CD14-positive monocyte (primary cell): ENCODE data around the gene SSBP4. TPM values are rescaled to one million over a fixed set of nuclear protein-coding genes. Genes with fewer than 3 reads are reported as not detected.

Experiments
- DNase-seq, 3 donors: peaks; one replicate each; pipeline ENCODE4 v3.0.0-alpha.2; 2011 to 2022
- H2AFZ ChIP-seq: 2 replicates; pipeline ENCODE4 v1.6.0; 2012; ENCODE audit warnings: mild to moderate bottlenecking, low read depth, low read length, inconsistent platforms; ENCODE audit not compliant: insufficient read depth, poor library complexity, severe bottlenecking
- H3K27ac ChIP-seq, 2 donors: 1 replicate in 1 of 2; 2 replicates in 1 of 2; pipeline ENCODE4 v1.5.1; 2012 to 2013; ENCODE audit warnings: low read length in 2 of 2, control low read depth in 1 of 2, inconsistent platforms in 1 of 2, low read depth in 1 of 2, mild to moderate bottlenecking in 1 of 2
- H3K27me3 ChIP-seq, 2 donors: one replicate each; pipeline versions ENCODE4 v1.6.0 to v1.6.1; 2011 to 2013; ENCODE audit warnings: low read length in 2 of 2; ENCODE audit not compliant: control insufficient read depth in 2 of 2, insufficient read depth in 2 of 2
- H3K36me3 ChIP-seq, 2 donors: replicated peaks in 1 of 2; 1 replicate in 1 of 2; 2 replicates in 1 of 2; pipeline versions ENCODE4 v1.5.1 to v1.6.1; 2012 to 2013; ENCODE audit warnings: low read length in 2 of 2, control low read depth in 1 of 2, inconsistent platforms in 1 of 2, mild to moderate bottlenecking in 1 of 2; ENCODE audit not compliant: insufficient read depth in 2 of 2, control insufficient read depth in 1 of 2
- H3K4me1 ChIP-seq, 2 donors: 1 replicate in 1 of 2; 2 replicates in 1 of 2; pipeline versions ENCODE4 v1.5.1 to v1.6.1; 2012 to 2013; ENCODE audit warnings: low read length in 2 of 2, control low read depth in 1 of 2, inconsistent platforms in 1 of 2, mild to moderate bottlenecking in 1 of 2, moderate library complexity in 1 of 2; ENCODE audit not compliant: insufficient read depth in 2 of 2, control insufficient read depth in 1 of 2
- H3K4me2 ChIP-seq: replicated peaks from 2 replicates; pipeline ENCODE3; 2012; ENCODE audit warnings: low read length, moderate library complexity, mild to moderate bottlenecking; ENCODE audit not compliant: poor library complexity, severe bottlenecking; ENCODE audit errors: extremely low read depth
- H3K4me3 ChIP-seq, 3 experiments: fragments of 200-600 bp in 1 of 3; sonication (generic) in 1 of 3; replicated peaks in 1 of 3; 1 replicate in 2 of 3; 2 replicates in 1 of 3; pipeline ENCODE4 v1.5.1; 2011 to 2013; ENCODE audit warnings: low read length in 3 of 3, mild to moderate bottlenecking in 3 of 3, control low read depth in 2 of 3, low read depth in 2 of 3, inconsistent platforms in 1 of 3, moderate library complexity in 1 of 3
- H3K79me2 ChIP-seq: 2 replicates; pipeline ENCODE4 v1.6.0; 2012; ENCODE audit warnings: mild to moderate bottlenecking, control low read depth, inconsistent platforms, low read length, moderate library complexity; ENCODE audit not compliant: insufficient read depth
- H3K9ac ChIP-seq: 2 replicates; pipeline ENCODE4 v1.6.0; 2017; ENCODE audit warnings: low read length, mild to moderate bottlenecking; ENCODE audit not compliant: insufficient read depth, poor library complexity, severe bottlenecking
- H3K9me3 ChIP-seq, 2 donors: replicated peaks in 1 of 2; 1 replicate in 1 of 2; 2 replicates in 1 of 2; pipeline versions ENCODE4 v1.5.1 to v1.6.1; 2012 to 2013; ENCODE audit warnings: low read length in 2 of 2, control low read depth in 1 of 2; ENCODE audit not compliant: control insufficient read depth in 1 of 2, insufficient read depth in 1 of 2
- H4K20me1 ChIP-seq: 2 replicates; pipeline ENCODE4 v1.6.0; 2012; ENCODE audit warnings: mild to moderate bottlenecking, low read length, control low read depth, moderate library complexity; ENCODE audit not compliant: insufficient read depth
- H3K27ac Mint-ChIP-seq, 7 donors: one replicate each; pipeline ENCODE4 v1.8.0; 2020; ENCODE audit warnings: mild to moderate bottlenecking in 7 of 7, mixed read lengths in 7 of 7, moderate library complexity in 6 of 7, inconsistent platforms in 2 of 7
- H3K27me3 Mint-ChIP-seq, 3 donors: one replicate each; pipeline ENCODE4 v1.8.0; 2021 to 2022; ENCODE audit warnings: low read depth in 3 of 3, mild to moderate bottlenecking in 3 of 3, mixed read lengths in 3 of 3, moderate library complexity in 3 of 3, inconsistent platforms in 1 of 3
- H3K36me3 Mint-ChIP-seq, 2 donors: one replicate each; pipeline ENCODE4 v1.8.0; 2020; ENCODE audit warnings: mixed read lengths in 2 of 2, inconsistent platforms in 1 of 2, mild to moderate bottlenecking in 1 of 2
- H3K4me1 Mint-ChIP-seq: one replicate; pipeline ENCODE4 v1.8.0; 2020; ENCODE audit warnings: mild to moderate bottlenecking, mixed read lengths
- H3K4me3 Mint-ChIP-seq, 2 donors: one replicate each; pipeline ENCODE4 v1.8.0; 2020; ENCODE audit warnings: mild to moderate bottlenecking in 2 of 2, mixed read lengths in 2 of 2, moderate library complexity in 1 of 2
- H3K9me3 Mint-ChIP-seq, 7 donors: one replicate each; pipeline ENCODE4 v1.8.0; 2020 to 2022; ENCODE audit warnings: mixed read lengths in 7 of 7, mild to moderate bottlenecking in 6 of 7, moderate library complexity in 6 of 7, inconsistent platforms in 2 of 7
- CTCF ChIP-seq: fragments of 200-600 bp; IDR thresholded peaks from one replicate; pipeline ENCODE4 v1.8.0; 2022; ENCODE audit warnings: antibody characterized with exemption, mild to moderate bottlenecking
- WGBS: methylation state at CpG from one replicate; pipeline ENCODE4 v1.1.5; 2013; ENCODE audit warnings: missing lambda C conversion rate; ENCODE audit not compliant: insufficient coverage; 5-methylcytosine and 5-hydroxymethylcytosine counted together
- intact Hi-C, 2 donors: fragments of 100-400 bp; cut with micrococcal nuclease; formaldehyde crosslinking; loops; one replicate each; pipeline versions ENCODE4 v1.15.0 to v1.15.1; 2023
- polyA plus RNA-seq, 3 donors: library from polyadenylated mRNA; depleted of rRNA in 1 of 3; unstranded in 2 of 3; stranded (reverse) in 1 of 3; fragments of 300-500 nt in 2 of 3; fragments of >200 nt in 1 of 3; fragmentation: Illumina TruSeq in 2 of 3; gene quantifications; 1 replicate in 2 of 3; 2 replicates in 1 of 3; pipeline ENCODE4 v1.2.3, GENCODE V29; 2012 to 2021

The SSBP4 gene
- polyA plus RNA-seq, 3 donors, result 38.5 to 74.5 (median 48.3) TPM

DNA sequence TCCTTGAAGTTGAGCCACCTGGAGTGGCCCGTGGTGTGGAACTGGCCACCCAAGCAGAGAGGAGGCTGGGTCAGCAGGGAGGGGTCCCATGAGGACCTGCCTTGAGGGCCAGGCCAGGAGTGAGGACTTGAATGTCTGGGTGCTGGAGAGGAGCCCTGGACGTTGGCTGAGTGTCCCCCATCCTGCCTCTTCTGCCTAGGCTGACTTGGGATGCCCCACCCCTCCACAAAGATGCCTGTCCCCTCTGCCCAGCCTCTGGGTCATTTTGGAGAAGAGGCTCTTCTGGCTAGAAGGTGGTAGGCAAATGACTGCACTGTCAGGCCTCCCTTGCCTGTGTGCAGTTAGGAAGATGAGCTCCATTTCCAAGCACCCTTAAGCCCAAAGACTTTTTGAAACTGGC, 1.7 kb downstream of the SSBP4 start:
- 60% methylated on average over 1 of the region's 2 CpGs for whole genome bisulfite sequencing
- H3K9ac ChIP-seq, result no peak overlapping the region

GRCh38 chr19:18421371-18421959, 2.3 kb downstream of the SSBP4 start:
- H3K4me3 ChIP-seq, result peak overlapping the region in 1 of 3 experiments; percentile 74
- peak overlapping the region; percentile 91 for H3K4me2 ChIP-seq
- intact Hi-C loops, result no loop called here
- H3K9me3 ChIP-seq, result no peaks in the 10 kb centered on the region
- no peak for DNase-seq
- H3K27ac ChIP-seq, result no peak overlapping the region
- Mint-ChIP-seq H3K4me1 (peaks cover 63% of the 10 kb centered on the region), H3K27ac (peak overlapping the region in 1 of 7 donors; percentile 63), H3K36me3 (peaks cover 7 to 23% of the 10 kb centered on the region in 2 donors), H3K4me3 (peak overlapping the region in 1 of 2 donors; percentile 91), H3K9me3 (peaks cover 0 to 3% (median 0%) of the 10 kb centered on the region in 7 donors), H3K27me3 (peaks cover 0 to 6% (median 2%) of the 10 kb centered on the region in 3 donors)
- no peaks in the 10 kb centered on the region for H3K27me3 ChIP-seq
- H3K9ac ChIP-seq, result no peak overlapping the region
- no peak for TF ChIP-seq CTCF
- H2AFZ ChIP-seq, result no peak overlapping the region
- 89% methylated on average over 5 of the region's 12 CpGs for WGBS
- H3K36me3 ChIP-seq, result no peaks in the 10 kb centered on the region
- H3K79me2 ChIP-seq, result peaks cover 53% of the 10 kb centered on the region
- H4K20me1 ChIP-seq, result peaks cover 65% of the 10 kb centered on the region
- peaks cover 44 to 63% of the 10 kb centered on the region in 2 donors for H3K4me1 ChIP-seq

More for the DNA sequence above, 1.7 kb downstream of the SSBP4 start:
- H3K27ac ChIP-seq, result no peak overlapping the region
- no peaks in the 10 kb centered on the region for H3K36me3 ChIP-seq
- peaks cover 50% of the 10 kb centered on the region for H3K79me2 ChIP-seq
- no peak for DNase-seq
- H3K27me3 Mint-ChIP-seq, result peaks cover 0 to 6% (median 2%) of the 10 kb centered on the region in 3 donors
- peaks cover 0 to 3% (median 0%) of the 10 kb centered on the region in 7 donors for H3K9me3 Mint-ChIP-seq
- peaks cover 50 to 68% of the 10 kb centered on the region in 2 donors for H3K4me1 ChIP-seq
- H3K36me3 Mint-ChIP-seq, result peaks cover 7 to 23% of the 10 kb centered on the region in 2 donors
- no peaks in the 10 kb centered on the region for H3K9me3 ChIP-seq
- peak overlapping the region; percentile 91 for H3K4me2 ChIP-seq
- H3K4me3 ChIP-seq, result peak overlapping the region in 1 of 3 experiments; percentile 74
- H2AFZ ChIP-seq, result no peak overlapping the region
- H3K4me3 Mint-ChIP-seq, result peak overlapping the region; percentile 83 to 91
- H3K27me3 ChIP-seq, result no peaks in the 10 kb centered on the region
- no peak for TF ChIP-seq CTCF
- H3K27ac Mint-ChIP-seq, result peak overlapping the region in 2 of 7 donors; percentile 41 to 53
- peaks cover 67% of the 10 kb centered on the region for H3K4me1 Mint-ChIP-seq
- intact Hi-C loops, result no loop called here
- peaks cover 60% of the 10 kb centered on the region for H4K20me1 ChIP-seq
